A549 treated with AZD9567 at 1 μM for 4 hours (cell line): ENCODE results near the gene ZNF583. TPM values are rescaled to one million over a fixed set of nuclear protein-coding genes. Genes with fewer than 3 reads are reported as not detected.

ENCODE experiments used
- total RNA-seq: library from RNA; stranded (reverse); fragments of 200-300 nt; extraction: Qiagen RNA extraction; gene quantifications from 5 replicates; pipeline ENCODE4 v1.2.3, GENCODE V29; 2022; ENCODE audit not compliant: insufficient read depth

Gene ZNF583
- total RNA-seq = 1.1 to 2.2 TPM (median 1.7 TPM) in 5 replicates

DNA sequence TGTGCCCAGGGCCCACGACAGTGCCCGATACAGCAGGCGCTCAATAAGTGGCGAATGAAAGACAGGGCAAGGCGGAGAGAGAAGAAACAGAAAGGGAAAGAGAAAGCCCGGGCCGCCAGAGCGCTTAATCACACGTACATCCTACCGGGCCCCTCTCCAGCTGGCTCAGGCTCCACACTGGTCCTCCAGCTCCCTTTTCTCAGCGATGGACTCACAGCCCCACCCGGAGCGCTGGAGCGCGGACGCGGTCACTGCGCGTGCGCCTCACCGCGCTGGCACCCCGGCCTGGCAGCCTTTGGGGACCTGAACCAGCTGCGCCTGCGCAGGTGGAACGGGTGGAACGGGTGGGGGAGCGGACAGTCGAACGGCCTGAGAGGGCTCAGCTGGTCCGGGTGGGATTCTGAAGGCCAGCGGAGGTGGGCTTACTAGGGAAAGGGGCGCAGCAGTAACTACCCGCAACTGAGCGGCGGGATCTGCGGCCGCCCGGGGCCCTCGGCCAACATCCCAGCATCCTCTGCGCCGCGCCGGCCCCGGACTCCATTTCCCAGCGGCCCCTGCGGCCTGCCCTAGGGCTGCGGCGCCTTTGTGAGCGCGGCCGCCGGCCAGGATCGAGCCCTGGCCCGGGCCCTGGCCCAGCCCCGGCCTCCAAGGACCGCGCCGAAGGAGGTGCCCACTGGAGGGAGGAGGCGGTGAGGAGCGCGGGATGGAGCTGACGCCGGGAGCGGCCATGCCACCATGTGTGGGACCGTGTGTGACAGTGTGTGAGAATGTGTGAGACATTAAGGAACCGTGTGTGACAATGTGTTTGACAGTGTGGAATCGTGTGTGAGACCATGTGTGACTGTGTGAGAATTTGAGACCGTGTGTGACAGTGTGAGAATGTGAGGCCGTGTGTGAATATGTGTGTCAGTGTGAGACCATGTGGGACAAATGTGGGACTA is at the start of gene ZNF583:
Gene ZNF583, plus strand, starts transcription at position 569 of the 941 bp plus-strand sequence. CDS start 2,783 bp downstream, outside the sequence.

DNA sequence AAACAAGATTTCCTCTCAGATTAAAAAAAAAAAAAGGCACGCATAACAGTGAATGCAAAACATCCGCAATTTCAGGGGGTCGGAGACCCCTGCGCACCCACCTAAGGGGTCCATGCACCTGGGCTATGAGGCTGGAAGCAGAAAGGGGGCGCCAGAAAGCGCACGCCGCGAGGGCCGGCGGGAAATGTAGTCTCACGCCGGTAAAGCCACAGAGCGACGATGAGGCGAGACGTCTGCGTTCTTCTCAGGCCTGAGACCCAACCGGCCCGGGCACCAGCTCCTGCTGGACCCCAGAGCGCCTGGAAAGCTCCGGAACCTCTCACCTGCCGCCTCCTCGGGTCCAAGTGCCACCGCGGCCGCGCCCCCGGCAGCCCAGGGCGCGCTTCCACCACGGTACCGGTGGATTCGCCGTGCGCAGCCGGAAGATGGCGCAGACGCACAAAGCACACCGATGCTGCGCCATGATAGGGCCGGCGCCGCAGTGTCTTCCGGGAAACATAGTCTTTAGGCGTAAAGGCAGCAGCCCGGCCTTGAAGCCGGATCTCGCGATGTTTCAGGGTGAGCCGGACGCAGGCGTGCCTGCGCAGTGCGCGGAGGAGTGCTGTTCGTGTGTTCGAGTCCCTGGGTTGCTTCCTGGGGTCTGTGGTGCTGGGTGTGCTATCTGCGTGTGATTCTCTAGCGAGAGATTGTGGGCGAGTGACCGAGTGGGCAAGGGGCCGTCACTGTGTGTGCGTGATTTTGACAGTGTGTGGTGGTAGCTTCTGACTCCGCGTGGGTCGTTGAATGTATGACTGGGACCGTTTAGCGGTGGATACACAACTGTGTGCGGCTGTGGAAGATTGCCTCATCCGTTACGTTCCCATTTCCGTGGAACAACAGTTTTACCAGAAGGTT is 10.8 kb upstream of the ZNF583 start, which contains the start of gene ZNF582:
Gene ZNF582, minus strand, starts transcription at position 416 of the 894 bp plus-strand sequence. CDS start 1,782 bp downstream, outside the sequence.

Other genes starting within 250 kb of the ZNF583 start
- not detected in 5 replicates for gene GALP, start 228.3 kb upstream of the ZNF583 start, total RNA-seq
- 0.07 TPM in 2 of 5 replicates, not detected in the others for gene ZSCAN5B, start 206.5 kb upstream of the ZNF583 start, total RNA-seq
- 0.09 TPM in 1 of 5 replicates, not detected in the others for gene ZSCAN5C, start 202.1 kb upstream of the ZNF583 start, total RNA-seq
- not detected in 5 replicates for gene EDDM13, start 131.6 kb upstream of the ZNF583 start, total RNA-seq
- 8.6 to 17.8 TPM (median 9.7 TPM) in 5 replicates for gene ZSCAN5A, start 89.5 kb upstream of the ZNF583 start, total RNA-seq
- gene ZNF582, start 10.8 kb upstream of the ZNF583 start, total RNA-seq = 0.78 to 1.7 TPM (median 1.2 TPM) in 4 of 5 replicates, not detected in the other
- gene ZNF667, start 73.0 kb downstream of the ZNF583 start, total RNA-seq = not detected in 5 replicates
- gene ZNF471, start 103.5 kb downstream of the ZNF583 start, total RNA-seq = 0.02 to 0.17 TPM (median 0.04 TPM) in 4 of 5 replicates, not detected in the other
- gene ZFP28, start 134.6 kb downstream of the ZNF583 start, total RNA-seq = 2.5 to 4.2 TPM (median 3.8 TPM) in 5 replicates
- gene ZNF470, start 163.1 kb downstream of the ZNF583 start, total RNA-seq = 1.2 to 2.0 TPM (median 1.7 TPM) in 5 replicates
- 10.5 to 12.5 TPM (median 11.6 TPM) in 5 replicates for gene ZNF71, start 191.0 kb downstream of the ZNF583 start, total RNA-seq
- gene SMIM17, start 238.8 kb downstream of the ZNF583 start, total RNA-seq = 0.11 to 0.22 TPM (median 0.13 TPM) in 4 of 5 replicates, not detected in the other